ENCODE measurements around the gene UNC45A. TPM values are rescaled to one million over a fixed set of nuclear protein-coding genes. Genes with fewer than 3 reads are reported as not detected.

UNC45A gene
- polyA plus RNA-seq, 3 donors, result 29.3 to 42.6 (median 30.4) TPM

DNA sequence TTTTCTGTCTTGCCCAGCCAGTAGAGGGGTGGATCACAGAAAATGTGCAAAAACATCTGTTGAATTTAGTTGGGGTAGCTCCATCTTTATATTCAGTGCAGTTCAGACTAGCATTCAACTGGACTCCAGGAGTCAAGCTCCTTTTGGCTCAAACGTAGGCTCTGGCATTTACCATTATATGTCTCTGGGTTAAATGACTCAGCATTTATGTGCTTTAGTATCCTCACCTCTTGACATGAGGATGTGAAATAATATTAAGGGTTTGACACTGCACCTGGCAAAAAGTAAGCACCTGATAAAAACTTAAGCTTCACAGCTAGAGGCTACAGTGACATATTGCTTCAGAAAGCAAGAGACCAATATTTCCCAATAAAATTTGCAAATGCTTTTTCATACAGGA is 44.5 kb downstream of the UNC45A start:
- Histone ChIP-seq H3K27me3 (ENCODE audit: control insufficient read depth in 2 of 2, insufficient read depth in 2 of 2, low read length in 2 of 2) (no peaks in the 10 kb centered on the region), H3K9me3 (replicated peaks in 1 of 2; ENCODE audit: control insufficient read depth in 1 of 2, insufficient read depth in 1 of 2, low read length in 2 of 2) (no peaks in the 10 kb centered on the region), H2AFZ (ENCODE audit: insufficient read depth, low read depth, low read length, poor library complexity, severe bottlenecking) (no peak overlapping the region), H3K4me2 (replicated peaks; ENCODE audit: extremely low read depth, low read length, poor library complexity, severe bottlenecking) (no peak overlapping the region), H3K4me1 (ENCODE audit: control insufficient read depth in 1 of 2, insufficient read depth in 2 of 2, low read length in 2 of 2) (peaks cover 12 to 14% of the 10 kb centered on the region in 2 donors), H4K20me1 (ENCODE audit: insufficient read depth, low read length) (no peaks in the 10 kb centered on the region), H3K4me3 (replicated peaks in 1 of 3; ENCODE audit: low read depth in 2 of 3, low read length in 3 of 3) (no peak overlapping the region), H3K9ac (ENCODE audit: insufficient read depth, low read length, poor library complexity, severe bottlenecking) (no peak overlapping the region), H3K36me3 (replicated peaks in 1 of 2; ENCODE audit: control insufficient read depth in 1 of 2, insufficient read depth in 2 of 2, low read length in 2 of 2) (peaks cover 33 to 66% of the 10 kb centered on the region in 2 donors), H3K79me2 (ENCODE audit: insufficient read depth, low read length) (peaks cover 36% of the 10 kb centered on the region), H3K27ac (ENCODE audit: low read depth in 1 of 2, low read length in 2 of 2) (peak overlapping the region in 1 of 2 donors; percentile 10)
- Mint-ChIP-seq H3K27ac (no peak overlapping the region), H3K4me1 (peaks cover 15% of the 10 kb centered on the region), H3K36me3 (peaks cover 40 to 71% of the 10 kb centered on the region in 2 donors), H3K27me3 (ENCODE audit: low read depth in 3 of 3) (no peaks in the 10 kb centered on the region), H3K4me3 (no peak overlapping the region), H3K9me3 (no peaks in the 10 kb centered on the region)
- TF ChIP-seq, protein P1, sequence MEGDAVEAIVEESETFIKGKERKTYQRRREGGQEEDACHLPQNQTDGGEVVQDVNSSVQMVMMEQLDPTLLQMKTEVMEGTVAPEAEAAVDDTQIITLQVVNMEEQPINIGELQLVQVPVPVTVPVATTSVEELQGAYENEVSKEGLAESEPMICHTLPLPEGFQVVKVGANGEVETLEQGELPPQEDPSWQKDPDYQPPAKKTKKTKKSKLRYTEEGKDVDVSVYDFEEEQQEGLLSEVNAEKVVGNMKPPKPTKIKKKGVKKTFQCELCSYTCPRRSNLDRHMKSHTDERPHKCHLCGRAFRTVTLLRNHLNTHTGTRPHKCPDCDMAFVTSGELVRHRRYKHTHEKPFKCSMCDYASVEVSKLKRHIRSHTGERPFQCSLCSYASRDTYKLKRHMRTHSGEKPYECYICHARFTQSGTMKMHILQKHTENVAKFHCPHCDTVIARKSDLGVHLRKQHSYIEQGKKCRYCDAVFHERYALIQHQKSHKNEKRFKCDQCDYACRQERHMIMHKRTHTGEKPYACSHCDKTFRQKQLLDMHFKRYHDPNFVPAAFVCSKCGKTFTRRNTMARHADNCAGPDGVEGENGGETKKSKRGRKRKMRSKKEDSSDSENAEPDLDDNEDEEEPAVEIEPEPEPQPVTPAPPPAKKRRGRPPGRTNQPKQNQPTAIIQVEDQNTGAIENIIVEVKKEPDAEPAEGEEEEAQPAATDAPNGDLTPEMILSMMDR (IDR thresholded peaks at IDR 0.05), result no peak
- intact Hi-C loops (cut with micrococcal nuclease), result no loop called here
- WGBS (ENCODE audit: insufficient coverage), result no CpG with 5 or more reads among the region's 1 CpG
- DNase-seq, result no peak

- H3K4me3 Mint-ChIP-seq, result peak overlapping the region; percentile 28 to 29
These were observed 46.6 kb downstream of the UNC45A start for GRCh38 chr15:90981681-90982080.

More at GRCh38 chr15:90981681-90982080, 46.6 kb downstream of the UNC45A start:
- Mint-ChIP-seq H3K4me1 (peaks cover 15% of the 10 kb centered on the region), H3K27me3 (ENCODE audit: low read depth in 3 of 3) (no peaks in the 10 kb centered on the region), H3K36me3 (peaks cover 29 to 55% of the 10 kb centered on the region in 2 donors), H3K27ac (peak overlapping the region; percentile 76 to 94 (median 86)), H3K9me3 (no peaks in the 10 kb centered on the region)
- H3K4me2 ChIP-seq (replicated peaks; ENCODE audit: extremely low read depth, low read length, poor library complexity, severe bottlenecking), result peak overlapping the region; percentile 52
- peaks cover 20 to 45% of the 10 kb centered on the region in 2 donors for H3K36me3 ChIP-seq (replicated peaks in 1 of 2; ENCODE audit: control insufficient read depth in 1 of 2, insufficient read depth in 2 of 2, low read length in 2 of 2)
- no peaks in the 10 kb centered on the region for H3K9me3 ChIP-seq (replicated peaks in 1 of 2; ENCODE audit: control insufficient read depth in 1 of 2, insufficient read depth in 1 of 2, low read length in 2 of 2)
- H3K9ac ChIP-seq (ENCODE audit: insufficient read depth, low read length, poor library complexity, severe bottlenecking), result no peak overlapping the region
- WGBS (ENCODE audit: insufficient coverage), result 69% methylated on average over 2 of the region's 6 CpGs
- H3K27ac ChIP-seq (ENCODE audit: low read depth in 1 of 2, low read length in 2 of 2), result peak overlapping the region in 1 of 2 donors; percentile 78
- peak overlapping the region; percentile 36 for H2AFZ ChIP-seq (ENCODE audit: insufficient read depth, low read depth, low read length, poor library complexity, severe bottlenecking)
- no peaks in the 10 kb centered on the region for H4K20me1 ChIP-seq (ENCODE audit: insufficient read depth, low read length)
- peak; percentile 10 to 33 (median 18) for DNase-seq
- TF ChIP-seq, protein P1 (IDR thresholded peaks at IDR 0.05), result no peak
- no peaks in the 10 kb centered on the region for H3K27me3 ChIP-seq (ENCODE audit: control insufficient read depth in 2 of 2, insufficient read depth in 2 of 2, low read length in 2 of 2)
- H3K4me1 ChIP-seq (ENCODE audit: control insufficient read depth in 1 of 2, insufficient read depth in 2 of 2, low read length in 2 of 2), result peaks cover 12 to 14% of the 10 kb centered on the region in 2 donors
- intact Hi-C loops (cut with micrococcal nuclease), result no loop called here
- peak overlapping the region in 1 of 3 experiments; percentile 43 for H3K4me3 ChIP-seq (replicated peaks in 1 of 3; ENCODE audit: low read depth in 2 of 3, low read length in 3 of 3)
- H3K79me2 ChIP-seq (ENCODE audit: insufficient read depth, low read length), result peaks cover 57% of the 10 kb centered on the region

All from CD14-positive monocyte (primary cell).